ENCODE data around the gene PCDHGA10. TPM values are rescaled to one million over a fixed set of nuclear protein-coding genes. Genes with fewer than 3 reads are reported as not detected.
A peak's percentile ranks its signal among the peaks of the same experiment; 100 is the strongest.
"Not testable (repeated sequence)": the region's sequence is repeated elsewhere in the genome, so short reads cannot be mapped to it uniquely, and the experiment has no call there.

PCDHGA10 gene
- total RNA-seq, 1 donor from 2014 or later = 18.5 TPM

- no peaks in the 10 kb centered on the region for H3K27me3 Mint-ChIP-seq
- H3K4me3 Mint-ChIP-seq = no peak overlapping the region
- no peaks in the 10 kb centered on the region for H3K4me1 Mint-ChIP-seq (ENCODE audit: unreplicated experiment)
- peak overlapping the region; percentile 4 for H3K27ac Mint-ChIP-seq
- peaks cover 20% of the 10 kb centered on the region for H3K36me3 Mint-ChIP-seq
- peak; percentile 55 for DNase-seq (ENCODE audit: extremely low spot score, unreplicated experiment)
- TF ChIP-seq, protein P1, sequence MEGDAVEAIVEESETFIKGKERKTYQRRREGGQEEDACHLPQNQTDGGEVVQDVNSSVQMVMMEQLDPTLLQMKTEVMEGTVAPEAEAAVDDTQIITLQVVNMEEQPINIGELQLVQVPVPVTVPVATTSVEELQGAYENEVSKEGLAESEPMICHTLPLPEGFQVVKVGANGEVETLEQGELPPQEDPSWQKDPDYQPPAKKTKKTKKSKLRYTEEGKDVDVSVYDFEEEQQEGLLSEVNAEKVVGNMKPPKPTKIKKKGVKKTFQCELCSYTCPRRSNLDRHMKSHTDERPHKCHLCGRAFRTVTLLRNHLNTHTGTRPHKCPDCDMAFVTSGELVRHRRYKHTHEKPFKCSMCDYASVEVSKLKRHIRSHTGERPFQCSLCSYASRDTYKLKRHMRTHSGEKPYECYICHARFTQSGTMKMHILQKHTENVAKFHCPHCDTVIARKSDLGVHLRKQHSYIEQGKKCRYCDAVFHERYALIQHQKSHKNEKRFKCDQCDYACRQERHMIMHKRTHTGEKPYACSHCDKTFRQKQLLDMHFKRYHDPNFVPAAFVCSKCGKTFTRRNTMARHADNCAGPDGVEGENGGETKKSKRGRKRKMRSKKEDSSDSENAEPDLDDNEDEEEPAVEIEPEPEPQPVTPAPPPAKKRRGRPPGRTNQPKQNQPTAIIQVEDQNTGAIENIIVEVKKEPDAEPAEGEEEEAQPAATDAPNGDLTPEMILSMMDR (conservative IDR thresholded peaks at IDR 0.05) = no peak
- H3K9me3 Mint-ChIP-seq = peaks cover 10% of the 10 kb centered on the region
Observed at GRCh38 chr5:141389153-141390042, 23.4 kb upstream of the PCDHGA10 start.

DNA sequence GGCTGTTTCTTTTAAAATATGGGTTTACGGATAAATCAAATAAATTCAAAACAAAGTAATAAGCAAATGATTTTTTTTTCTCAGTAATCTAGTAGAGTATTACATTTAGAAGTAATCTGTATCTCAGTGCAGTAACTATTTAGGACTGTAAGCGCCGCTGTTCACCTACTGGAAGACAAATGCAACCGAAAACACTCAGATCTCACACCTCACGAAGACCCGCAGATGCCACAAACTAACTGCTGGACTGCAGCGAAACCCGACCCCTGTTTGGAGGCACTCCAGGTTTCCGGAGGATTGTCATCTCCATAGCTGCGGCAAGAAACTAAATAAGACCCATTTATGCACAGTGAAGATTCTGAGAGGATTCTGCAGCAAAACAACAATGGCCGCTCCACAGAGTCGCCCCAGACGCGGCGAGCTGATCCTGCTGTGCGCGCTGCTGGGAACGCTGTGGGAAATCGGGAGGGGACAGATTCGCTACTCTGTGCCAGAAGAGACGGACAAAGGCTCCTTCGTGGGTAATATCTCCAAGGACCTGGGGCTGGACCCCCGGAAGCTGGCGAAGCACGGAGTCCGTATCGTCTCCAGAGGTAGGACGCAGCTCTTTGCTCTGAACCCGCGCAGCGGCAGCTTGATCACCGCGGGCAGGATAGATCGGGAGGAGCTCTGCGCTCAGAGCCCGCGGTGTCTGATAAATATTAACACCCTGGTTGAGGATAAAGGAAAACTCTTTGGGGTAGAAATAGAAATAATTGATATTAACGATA is 20.2 kb upstream of the PCDHGA10 start, which contains the start of gene PCDHGA8:
Gene PCDHGA8 (plus strand): TSS at position 205 of the 770 bp plus-strand sequence. CDS start 181 bp downstream, at position 386.
- peaks cover 22% of the 10 kb centered on the region for H3K36me3 Mint-ChIP-seq
- H3K4me1 Mint-ChIP-seq (ENCODE audit: unreplicated experiment) = no peaks in the 10 kb centered on the region
- TF ChIP-seq, protein P1 (conservative IDR thresholded peaks at IDR 0.05) = no peak
- no peak within 1 kb of the TSS for H3K4me3 Mint-ChIP-seq
- no peaks in the 10 kb centered on the region for H3K27me3 Mint-ChIP-seq
- no peak for DNase-seq (ENCODE audit: extremely low spot score, unreplicated experiment)
- H3K27ac Mint-ChIP-seq = no peak within 1 kb of the TSS
- peaks cover 14% of the 10 kb centered on the region for H3K9me3 Mint-ChIP-seq

DNA sequence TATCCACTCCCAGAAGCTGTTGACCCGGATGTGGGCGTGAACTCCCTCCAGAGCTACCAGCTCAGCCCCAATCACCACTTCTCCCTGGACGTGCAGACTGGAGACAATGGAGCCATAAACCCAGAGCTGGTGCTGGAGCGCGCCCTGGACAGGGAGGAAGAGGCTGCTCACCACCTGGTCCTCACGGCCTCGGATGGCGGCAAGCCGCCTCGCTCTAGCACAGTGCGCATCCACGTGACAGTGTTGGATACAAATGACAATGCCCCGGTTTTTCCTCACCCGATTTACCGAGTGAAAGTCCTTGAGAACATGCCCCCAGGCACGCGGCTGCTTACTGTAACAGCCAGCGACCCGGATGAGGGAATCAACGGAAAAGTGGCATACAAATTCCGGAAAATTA is 19.5 kb upstream of the PCDHGA10 start:
- Mint-ChIP-seq H3K4me1 (ENCODE audit: unreplicated experiment) (no peaks in the 10 kb centered on the region), H3K36me3 (peaks cover 22% of the 10 kb centered on the region), H3K27ac (no peak overlapping the region), H3K9me3 (peaks cover 14% of the 10 kb centered on the region), H3K27me3 (no peaks in the 10 kb centered on the region), H3K4me3 (no peak overlapping the region)
- TF ChIP-seq, protein P1 (conservative IDR thresholded peaks at IDR 0.05) = no peak
- no peak for DNase-seq (ENCODE audit: extremely low spot score, unreplicated experiment)

DNA sequence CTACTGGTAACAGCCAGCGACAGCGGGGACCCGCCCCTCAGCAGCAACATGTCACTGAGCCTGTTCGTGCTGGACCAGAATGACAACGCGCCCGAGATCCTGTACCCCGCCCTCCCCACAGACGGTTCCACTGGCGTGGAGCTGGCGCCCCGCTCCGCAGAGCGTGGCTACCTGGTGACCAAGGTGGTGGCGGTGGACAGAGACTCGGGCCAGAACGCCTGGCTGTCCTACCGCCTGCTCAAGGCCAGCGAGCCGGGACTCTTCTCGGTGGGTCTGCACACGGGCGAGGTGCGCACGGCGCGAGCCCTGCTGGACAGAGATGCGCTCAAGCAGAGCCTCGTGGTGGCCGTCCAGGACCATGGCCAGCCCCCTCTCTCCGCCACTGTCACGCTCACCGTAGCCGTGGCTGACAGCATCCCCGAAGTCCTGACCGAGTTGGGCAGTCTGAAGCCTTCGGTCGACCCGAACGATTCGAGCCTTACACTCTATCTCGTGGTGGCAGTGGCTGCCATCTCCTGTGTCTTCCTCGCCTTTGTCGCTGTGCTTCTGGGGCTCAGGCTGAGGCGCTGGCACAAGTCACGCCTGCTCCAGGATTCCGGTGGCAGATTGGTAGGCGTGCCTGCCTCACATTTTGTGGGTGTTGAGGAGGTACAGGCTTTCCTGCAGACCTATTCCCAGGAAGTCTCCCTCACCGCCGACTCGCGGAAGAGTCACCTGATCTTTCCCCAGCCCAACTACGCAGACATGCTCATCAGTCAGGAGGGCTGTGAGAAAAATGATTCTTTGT is 18.2 kb upstream of the PCDHGA10 start:
- Mint-ChIP-seq H3K36me3 (peaks cover 15% of the 10 kb centered on the region), H3K9me3 (peaks cover 14% of the 10 kb centered on the region)
- not testable (repeated sequence) for H3K27ac Mint-ChIP-seq; H3K4me3 Mint-ChIP-seq; H3K27me3 Mint-ChIP-seq; DNase-seq (ENCODE audit: extremely low spot score, unreplicated experiment); H3K4me1 Mint-ChIP-seq (ENCODE audit: unreplicated experiment)

- H3K27me3 Mint-ChIP-seq; H3K27ac Mint-ChIP-seq; DNase-seq (ENCODE audit: extremely low spot score, unreplicated experiment); H3K4me3 Mint-ChIP-seq; H3K4me1 Mint-ChIP-seq (ENCODE audit: unreplicated experiment): not testable (repeated sequence)
- TF ChIP-seq, protein P1 (conservative IDR thresholded peaks at IDR 0.05) = peak; percentile 26
- peaks cover 10% of the 10 kb centered on the region for H3K36me3 Mint-ChIP-seq
- peaks cover 13% of the 10 kb centered on the region for H3K9me3 Mint-ChIP-seq
Observed at GRCh38 chr5:141397756-141398551, 14.8 kb upstream of the PCDHGA10 start, which contains the start of gene PCDHGB5. PCDHGB5 (plus strand) TSS chr5:141397947; CDS start chr5:141398128, 181 bp downstream.

All from type B pancreatic cell (in vitro differentiated cells).